Sigmoid colon (tissue), 7 donors: ENCODE results near the gene PGP. TPM values are rescaled to one million over a fixed set of nuclear protein-coding genes. Genes with fewer than 3 reads are reported as not detected.

Experiments used
- DNase-seq: peaks from one replicate; pipeline ENCODE4 v3.0.0-alpha.2; 2019
- H3K27ac ChIP-seq, 4 donors: fragments of 200-600 bp; sonication (generic); one replicate each; pipeline ENCODE4 v1.5.1; 2016 to 2019; ENCODE audit warnings: mild to moderate bottlenecking in 1 of 4
- H3K27me3 ChIP-seq, 3 donors: fragments of 200-600 bp; sonication (generic); one replicate each; pipeline ENCODE4 v1.5.1; 2019; ENCODE audit warnings: mild to moderate bottlenecking in 1 of 3
- H3K36me3 ChIP-seq, 4 donors: fragments of 200-600 bp; sonication (generic); one replicate each; pipeline ENCODE4 v1.5.1; 2016 to 2019
- H3K4me1 ChIP-seq, 4 donors: fragments of 200-600 bp; sonication (generic); one replicate each; pipeline ENCODE4 v1.5.1; 2017 to 2019
- H3K4me3 ChIP-seq, 4 donors: fragments of 200-600 bp; sonication (generic); one replicate each; pipeline ENCODE4 v1.5.1; 2017 to 2019; ENCODE audit warnings: mild to moderate bottlenecking in 2 of 4, moderate library complexity in 1 of 4
- H3K9me3 ChIP-seq, 4 donors: fragments of 200-600 bp in 3 of 4; sonication (generic) in 3 of 4; one replicate each; pipeline versions ENCODE4 v1.5.1 to v1.6.1; 2013 to 2019
- CTCF ChIP-seq, 4 experiments: fragments of 450-650 bp in 3 of 4; fragments of 200-600 bp in 1 of 4; IDR thresholded peaks; one replicate each; pipeline ENCODE4 v1.5.1; 2016 to 2019; ENCODE audit warnings: antibody characterized with exemption in 4 of 4, mild to moderate bottlenecking in 3 of 4, moderate library complexity in 2 of 4
- EP300 ChIP-seq, 4 donors: sonication (generic); formaldehyde crosslinking; IDR thresholded peaks; one replicate each; pipeline ENCODE4 v1.6.1; 2017; ENCODE audit warnings: antibody characterized with exemption in 4 of 4
- POLR2A ChIP-seq, 2 donors: fragments of 450-650 bp; IDR thresholded peaks; one replicate each; pipeline ENCODE4 v1.6.1; 2016; ENCODE audit warnings: antibody characterized with exemption in 2 of 2, mild to moderate bottlenecking in 2 of 2, moderate library complexity in 2 of 2
- POLR2AphosphoS5 ChIP-seq, 4 donors: sonication (generic); formaldehyde crosslinking; IDR thresholded peaks; one replicate each; pipeline ENCODE4 v1.6.1; 2017; ENCODE audit warnings: antibody characterized with exemption in 4 of 4
- WGBS, 2 donors: extraction: QIAGEN DNeasy Blood & Tissue Kit; methylation state at CpG; one replicate each; pipeline ENCODE4 v1.1.7; 2013; 5-methylcytosine and 5-hydroxymethylcytosine counted together
- intact Hi-C: fragments of 100-400 bp; cut with DNase I; formaldehyde crosslinking; loops from one replicate; pipeline ENCODE4 v1.15.1; 2023
- polyA plus RNA-seq, 3 donors: library from polyadenylated mRNA; stranded (reverse); fragments of 200-250 nt; gene quantifications; one replicate each; pipeline ENCODE4 v1.2.3, GENCODE V29; 2013
- total RNA-seq, 4 donors: library from RNA; depleted of rRNA; stranded (reverse); fragments of >200 nt; gene quantifications; one replicate each; pipeline ENCODE4 v1.1.0, GENCODE V29; 2016
- donor health status: healthy with polysubstance abuse.
- donor health status: Bipolar disorder and iron deficiency.
- donor health status: healthy.

Gene PGP
- total and polyA plus RNA-seq, 7 donors, result 6.0 to 20.2 (median 10.3) TPM

GRCh38 chr16:2235234-2235651 lies 20.6 kb upstream of the PGP start:
- Histone ChIP-seq H3K27ac (no peak overlapping the region), H3K36me3 (peaks cover 48 to 63% (median 52%) of the 10 kb centered on the region in 4 donors), H3K27me3 (peaks cover 17 to 53% (median 26%) of the 10 kb centered on the region in 3 donors), H3K4me3 (no peak overlapping the region), H3K9me3 (no peaks in the 10 kb centered on the region), H3K4me1 (peaks cover 0 to 27% (median 24%) of the 10 kb centered on the region in 4 donors)
- intact Hi-C loops, result no loop called here
- no peak for TF ChIP-seq CTCF (IDR thresholded peaks at IDR 0.05)
- no peak for DNase-seq
- 87 to 94% methylated on average over 28 of the region's 28 CpGs for WGBS, 2 donors

GRCh38 chr16:2234813-2235170 lies 20.2 kb upstream of the PGP start:
- no peak overlapping the region for H3K4me3 ChIP-seq
- peaks cover 0 to 27% (median 24%) of the 10 kb centered on the region in 4 donors for H3K4me1 ChIP-seq
- intact Hi-C loops, result no loop called here
- peaks cover 17 to 53% (median 26%) of the 10 kb centered on the region in 3 donors for H3K27me3 ChIP-seq
- DNase-seq, result no peak
- no peaks in the 10 kb centered on the region for H3K9me3 ChIP-seq
- peaks cover 49 to 63% (median 56%) of the 10 kb centered on the region in 4 donors for H3K36me3 ChIP-seq
- no peak overlapping the region for H3K27ac ChIP-seq
- TF ChIP-seq EP300 (IDR thresholded peaks at IDR 0.05), result no peak
- 92 to 93% methylated on average over 18 of the region's 18 CpGs for WGBS, 2 donors

- Histone ChIP-seq H3K36me3 (peaks cover 55 to 68% (median 63%) of the 10 kb centered on the region in 4 donors), H3K4me3 (no peak overlapping the region), H3K9me3 (no peaks in the 10 kb centered on the region), H3K4me1 (peaks cover 0 to 27% (median 24%) of the 10 kb centered on the region in 4 donors), H3K27me3 (peaks cover 17 to 53% (median 26%) of the 10 kb centered on the region in 3 donors), H3K27ac (no peak overlapping the region)
- intact Hi-C loops, result no loop called here
- WGBS, 2 donors, result 82 to 92% methylated on average over 51 of the region's 51 CpGs
- TF ChIP-seq EP300 (IDR thresholded peaks at IDR 0.05) (no peak), POLR2A (IDR thresholded peaks at IDR 0.05) (no peak)
- DNase-seq, result no peak
These were observed 19.5 kb upstream of the PGP start for GRCh38 chr16:2233872-2234812.

GRCh38 chr16:2233046-2233775 lies 18.6 kb upstream of the PGP start:
- Histone ChIP-seq H3K9me3 (no peaks in the 10 kb centered on the region), H3K27ac (no peak overlapping the region), H3K4me1 (peaks cover 0 to 26% (median 24%) of the 10 kb centered on the region in 4 donors), H3K4me3 (no peak overlapping the region), H3K27me3 (peaks cover 17 to 51% (median 26%) of the 10 kb centered on the region in 3 donors), H3K36me3 (peaks cover 65 to 77% (median 72%) of the 10 kb centered on the region in 4 donors)
- DNase-seq, result no peak
- 95% methylated on average over 28 of the region's 28 CpGs for WGBS, 2 donors
- TF ChIP-seq POLR2AphosphoS5 (IDR thresholded peaks at IDR 0.05), result no peak
- intact Hi-C loops, result no loop called here

GRCh38 chr16:2232094-2232990 lies 17.7 kb upstream of the PGP start:
- WGBS, 2 donors, result 92 to 94% methylated on average over 41 of the region's 41 CpGs
- Histone ChIP-seq H3K27ac (no peak overlapping the region), H3K36me3 (peaks cover 67 to 84% (median 75%) of the 10 kb centered on the region in 4 donors), H3K4me1 (peaks cover 0 to 18% (median 16%) of the 10 kb centered on the region in 4 donors), H3K9me3 (no peaks in the 10 kb centered on the region), H3K4me3 (no peak overlapping the region), H3K27me3 (peaks cover 11 to 43% (median 17%) of the 10 kb centered on the region in 3 donors)
- no peak for DNase-seq
- TF ChIP-seq CTCF (IDR thresholded peaks at IDR 0.05) (no peak), EP300 (IDR thresholded peaks at IDR 0.05) (no peak), POLR2AphosphoS5 (IDR thresholded peaks at IDR 0.05) (no peak), POLR2A (IDR thresholded peaks at IDR 0.05) (no peak)
- intact Hi-C loops, result no loop called here
